ENCODE data around the gene AARS2.

AARS2 gene

GRCh38 chr6:44298864-44299263, 14.3 kb downstream of the AARS2 start:
- H3K27me3 Mint-ChIP-seq = peaks cover 33% of the 10 kb centered on the region
- H3K4me1 Mint-ChIP-seq (ENCODE audit: low read depth) = peaks cover 3% of the 10 kb centered on the region
- no peaks in the 10 kb centered on the region for H3K9me3 Mint-ChIP-seq
- peaks cover 18% of the 10 kb centered on the region for H3K36me3 Mint-ChIP-seq (ENCODE audit: low read depth)
- no peak overlapping the region for H3K27ac Mint-ChIP-seq
- H3K4me3 Mint-ChIP-seq = no peak overlapping the region

- H3K27ac Mint-ChIP-seq = no peak overlapping the region
- H3K4me1 Mint-ChIP-seq (ENCODE audit: low read depth) = peaks cover 3% of the 10 kb centered on the region
- peaks cover 40% of the 10 kb centered on the region for H3K27me3 Mint-ChIP-seq
- peaks cover 12% of the 10 kb centered on the region for H3K36me3 Mint-ChIP-seq (ENCODE audit: low read depth)
- H3K4me3 Mint-ChIP-seq = peak overlapping the region; percentile 53
- no peaks in the 10 kb centered on the region for H3K9me3 Mint-ChIP-seq
Observed at GRCh38 chr6:44298055-44298803, 14.9 kb downstream of the AARS2 start.

- H3K27me3 Mint-ChIP-seq = peaks cover 46% of the 10 kb centered on the region
- peaks cover 11% of the 10 kb centered on the region for H3K36me3 Mint-ChIP-seq (ENCODE audit: low read depth)
- no peaks in the 10 kb centered on the region for H3K9me3 Mint-ChIP-seq
- peaks cover 3% of the 10 kb centered on the region for H3K4me1 Mint-ChIP-seq (ENCODE audit: low read depth)
- no peak overlapping the region for H3K27ac Mint-ChIP-seq
- H3K4me3 Mint-ChIP-seq = peak overlapping the region; percentile 53
Observed at GRCh38 chr6:44297063-44298038, 15.8 kb downstream of the AARS2 start.

- Mint-ChIP-seq H3K36me3 (ENCODE audit: low read depth) (peaks cover 1% of the 10 kb centered on the region), H3K27ac (no peak overlapping the region), H3K9me3 (no peaks in the 10 kb centered on the region), H3K4me1 (ENCODE audit: low read depth) (peaks cover 3% of the 10 kb centered on the region), H3K4me3 (no peak overlapping the region), H3K27me3 (peaks cover 65% of the 10 kb centered on the region)
Observed at GRCh38 chr6:44294832-44295791, 18.0 kb downstream of the AARS2 start.

- no peak overlapping the region for H3K4me3 Mint-ChIP-seq
Observed at GRCh38 chr6:44292661-44293365, 20.3 kb downstream of the AARS2 start.

GRCh38 chr6:44291841-44292240, 21.3 kb downstream of the AARS2 start:
- Mint-ChIP-seq H3K4me1 (ENCODE audit: low read depth) (no peaks in the 10 kb centered on the region), H3K27ac (no peak overlapping the region), H3K4me3 (no peak overlapping the region), H3K36me3 (ENCODE audit: low read depth) (no peaks in the 10 kb centered on the region), H3K9me3 (no peaks in the 10 kb centered on the region), H3K27me3 (peaks cover 79% of the 10 kb centered on the region)

More at GRCh38 chr6:44292661-44293365, 20.3 kb downstream of the AARS2 start:
- Mint-ChIP-seq H3K27me3 (peaks cover 74% of the 10 kb centered on the region), H3K36me3 (ENCODE audit: low read depth) (no peaks in the 10 kb centered on the region), H3K9me3 (no peaks in the 10 kb centered on the region), H3K4me1 (ENCODE audit: low read depth) (peaks cover 1% of the 10 kb centered on the region), H3K27ac (no peak overlapping the region)

- Mint-ChIP-seq H3K4me1 (ENCODE audit: low read depth) (no peaks in the 10 kb centered on the region), H3K27ac (no peak overlapping the region), H3K4me3 (no peak overlapping the region), H3K36me3 (ENCODE audit: low read depth) (no peaks in the 10 kb centered on the region), H3K27me3 (peaks cover 62% of the 10 kb centered on the region), H3K9me3 (no peaks in the 10 kb centered on the region)
Observed at GRCh38 chr6:44289726-44290260, 23.4 kb downstream of the AARS2 start.

- H3K9me3 Mint-ChIP-seq = no peaks in the 10 kb centered on the region
- peaks cover 50% of the 10 kb centered on the region for H3K27me3 Mint-ChIP-seq
Observed at GRCh38 chr6:44286747-44287146, 26.4 kb downstream of the AARS2 start.

GRCh38 chr6:44286285-44286565, 26.9 kb downstream of the AARS2 start:
- H3K4me1 Mint-ChIP-seq (ENCODE audit: low read depth) = no peaks in the 10 kb centered on the region

More at GRCh38 chr6:44286747-44287146, 26.4 kb downstream of the AARS2 start:
- Mint-ChIP-seq H3K27ac (no peak overlapping the region), H3K36me3 (ENCODE audit: low read depth) (no peaks in the 10 kb centered on the region), H3K4me1 (ENCODE audit: low read depth) (no peaks in the 10 kb centered on the region), H3K4me3 (no peak overlapping the region)

GRCh38 chr6:44285552-44286284, 27.4 kb downstream of the AARS2 start:
- H3K4me1 Mint-ChIP-seq (ENCODE audit: low read depth) = no peaks in the 10 kb centered on the region
- H3K36me3 Mint-ChIP-seq (ENCODE audit: low read depth) = no peaks in the 10 kb centered on the region
- H3K4me3 Mint-ChIP-seq = no peak overlapping the region
- H3K27ac Mint-ChIP-seq = no peak overlapping the region
- no peaks in the 10 kb centered on the region for H3K9me3 Mint-ChIP-seq
- peaks cover 41% of the 10 kb centered on the region for H3K27me3 Mint-ChIP-seq

More at GRCh38 chr6:44286285-44286565, 26.9 kb downstream of the AARS2 start:
- Mint-ChIP-seq H3K27ac (no peak overlapping the region), H3K9me3 (no peaks in the 10 kb centered on the region), H3K4me3 (no peak overlapping the region), H3K27me3 (peaks cover 46% of the 10 kb centered on the region), H3K36me3 (ENCODE audit: low read depth) (no peaks in the 10 kb centered on the region)

GRCh38 chr6:44284867-44285266, 28.3 kb downstream of the AARS2 start:
- H3K36me3 Mint-ChIP-seq (ENCODE audit: low read depth) = no peaks in the 10 kb centered on the region
- H3K27ac Mint-ChIP-seq = no peak overlapping the region
- H3K9me3 Mint-ChIP-seq = no peaks in the 10 kb centered on the region
- H3K27me3 Mint-ChIP-seq = peaks cover 35% of the 10 kb centered on the region
- H3K4me3 Mint-ChIP-seq = no peak overlapping the region
- H3K4me1 Mint-ChIP-seq (ENCODE audit: low read depth) = no peaks in the 10 kb centered on the region

- Mint-ChIP-seq H3K4me3 (no peak overlapping the region), H3K27ac (no peak overlapping the region), H3K4me1 (ENCODE audit: low read depth) (no peaks in the 10 kb centered on the region), H3K9me3 (no peaks in the 10 kb centered on the region), H3K36me3 (ENCODE audit: low read depth) (no peaks in the 10 kb centered on the region), H3K27me3 (peaks cover 35% of the 10 kb centered on the region)
Observed at GRCh38 chr6:44284121-44284520, 29.0 kb downstream of the AARS2 start.

Measured in stimulated activated naive CD8-positive, alpha-beta T cell treated with anti-CD3 and anti-CD28 coated beads, Interleukin-15, Interleukin-2, amounts not matched to agents 100 ng/mL and 50 ng/mL, for 24 hours (primary cell).